Upper lobe of right lung (tissue), 1 donor: ENCODE measurements around the gene CTNNA1. TPM values are rescaled to one million over a fixed set of nuclear protein-coding genes. Genes with fewer than 3 reads are reported as not detected.
"Not testable (repeated sequence)": the region's sequence is repeated elsewhere in the genome, so short reads cannot be mapped to it uniquely, and the experiment has no call there.

ENCODE experiments used
- ATAC-seq: fragments of 200-7000 bp; cut with Tn5 transposase; one replicate; pipeline ENCODE4 v1.9.1; 2020; ENCODE audit warnings: mild to moderate bottlenecking, moderate library complexity
- DNase-seq: peaks from one replicate; pipeline ENCODE4 v3.0.0-alpha.2; 2020
- H3K27ac ChIP-seq: fragments of 200-600 bp; one replicate; pipeline ENCODE4 v1.8.0; 2022
- H3K27me3 ChIP-seq: fragments of 200-600 bp; one replicate; pipeline ENCODE4 v1.8.0; 2022; ENCODE audit warnings: mild to moderate bottlenecking
- H3K36me3 ChIP-seq: fragments of 200-600 bp; one replicate; pipeline ENCODE4 v1.8.0; 2022
- H3K4me1 ChIP-seq: fragments of 200-600 bp; one replicate; pipeline ENCODE4 v1.8.0; 2022
- H3K4me3 ChIP-seq: fragments of 200-600 bp; one replicate; pipeline ENCODE4 v1.8.0; 2022; ENCODE audit warnings: mild to moderate bottlenecking
- H3K9me3 ChIP-seq: fragments of 200-600 bp; one replicate; pipeline ENCODE4 v1.8.0; 2022
- intact Hi-C: fragments of 100-400 bp; cut with DNase I; formaldehyde crosslinking; loops from one replicate; pipeline ENCODE4 v1.11.0; 2022
- total RNA-seq: library from RNA; stranded (reverse); fragmentation: NEBNext Ultra II Directional; extraction: Animal tissue kit (Norgen Biotek cat#: 25700); gene quantifications from one replicate; pipeline ENCODE4 v1.2.1, GENCODE V29; 2021
- TF ChIP-seq, protein P1 (sequence below): fragments of 200-600 bp; IDR thresholded peaks from one replicate; pipeline ENCODE4 v1.8.0; 2022; ENCODE audit warnings: antibody characterized with exemption
- donor health status: DM: no; HTN: yes; CAD: no; lungs with severe emphysema.

Gene CTNNA1
- total RNA-seq, 1 donor from 2014 or later, result 362 TPM

DNA sequence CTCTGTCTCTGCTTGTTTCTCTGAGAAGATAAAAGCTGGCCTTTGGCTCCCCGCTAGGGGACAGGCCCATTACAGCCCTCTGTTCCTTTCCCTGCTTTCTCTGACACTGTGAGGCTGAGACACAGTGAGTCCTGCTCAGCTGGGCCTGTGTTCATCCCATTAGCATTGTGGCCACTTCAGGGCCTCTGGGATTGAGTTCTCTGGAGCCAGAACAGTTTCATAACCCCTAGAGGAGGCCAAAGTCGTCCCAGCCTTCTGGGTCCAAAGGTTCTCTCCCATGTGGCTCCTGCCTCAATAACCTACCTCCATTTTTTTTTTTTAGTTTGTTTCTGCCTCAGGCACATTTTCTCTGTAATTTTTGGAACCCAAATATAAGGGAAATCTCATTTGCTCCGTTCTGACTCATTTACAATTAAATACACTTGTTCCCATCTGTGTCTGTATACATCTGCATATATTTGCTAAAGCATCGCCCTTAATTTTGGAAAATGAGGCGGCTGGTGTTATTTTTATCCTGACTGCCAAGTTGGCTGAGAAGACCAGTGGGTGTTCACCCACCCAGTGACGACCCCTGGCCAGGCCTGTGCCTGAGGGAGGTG, 27.3 kb upstream of the CTNNA1 start:
- H3K27ac ChIP-seq, result no peak overlapping the region
- H3K9me3 ChIP-seq, result no peaks in the 10 kb centered on the region
- H3K4me3 ChIP-seq, result no peak overlapping the region
- no peaks in the 10 kb centered on the region for H3K4me1 ChIP-seq
- DNase-seq, result no peak
- no peak for ATAC-seq
- TF ChIP-seq, protein P1, sequence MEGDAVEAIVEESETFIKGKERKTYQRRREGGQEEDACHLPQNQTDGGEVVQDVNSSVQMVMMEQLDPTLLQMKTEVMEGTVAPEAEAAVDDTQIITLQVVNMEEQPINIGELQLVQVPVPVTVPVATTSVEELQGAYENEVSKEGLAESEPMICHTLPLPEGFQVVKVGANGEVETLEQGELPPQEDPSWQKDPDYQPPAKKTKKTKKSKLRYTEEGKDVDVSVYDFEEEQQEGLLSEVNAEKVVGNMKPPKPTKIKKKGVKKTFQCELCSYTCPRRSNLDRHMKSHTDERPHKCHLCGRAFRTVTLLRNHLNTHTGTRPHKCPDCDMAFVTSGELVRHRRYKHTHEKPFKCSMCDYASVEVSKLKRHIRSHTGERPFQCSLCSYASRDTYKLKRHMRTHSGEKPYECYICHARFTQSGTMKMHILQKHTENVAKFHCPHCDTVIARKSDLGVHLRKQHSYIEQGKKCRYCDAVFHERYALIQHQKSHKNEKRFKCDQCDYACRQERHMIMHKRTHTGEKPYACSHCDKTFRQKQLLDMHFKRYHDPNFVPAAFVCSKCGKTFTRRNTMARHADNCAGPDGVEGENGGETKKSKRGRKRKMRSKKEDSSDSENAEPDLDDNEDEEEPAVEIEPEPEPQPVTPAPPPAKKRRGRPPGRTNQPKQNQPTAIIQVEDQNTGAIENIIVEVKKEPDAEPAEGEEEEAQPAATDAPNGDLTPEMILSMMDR, result no peak
- H3K36me3 ChIP-seq, result no peaks in the 10 kb centered on the region
- no peaks in the 10 kb centered on the region for H3K27me3 ChIP-seq
- intact Hi-C loops, result no loop called here

DNA sequence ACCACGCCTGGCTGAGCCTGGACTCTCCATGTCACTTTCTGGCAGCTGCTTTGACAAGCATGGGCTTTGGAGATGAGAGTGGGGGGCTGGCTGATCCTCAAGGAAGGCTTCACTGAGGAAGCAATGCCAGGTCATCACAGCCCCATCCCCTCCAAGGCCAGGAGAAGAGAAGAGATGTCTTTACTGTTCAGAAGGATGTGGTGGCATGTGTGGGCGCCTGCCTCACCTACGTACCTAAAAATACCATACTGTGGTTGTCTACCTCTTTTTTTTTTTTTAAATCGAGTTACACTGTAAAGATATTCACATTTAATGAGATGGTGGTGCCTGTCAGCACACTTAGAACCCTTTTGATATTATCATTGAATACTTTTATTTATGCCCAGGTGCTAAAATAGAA, 26.4 kb upstream of the CTNNA1 start:
- Histone ChIP-seq H3K4me1 (no peaks in the 10 kb centered on the region), H3K4me3 (no peak overlapping the region), H3K27me3 (no peaks in the 10 kb centered on the region), H3K36me3 (no peaks in the 10 kb centered on the region), H3K9me3 (no peaks in the 10 kb centered on the region), H3K27ac (no peak overlapping the region)
- TF ChIP-seq, protein P1, result no peak
- no peak for ATAC-seq
- no peak for DNase-seq
- intact Hi-C loops, result no loop called here

DNA sequence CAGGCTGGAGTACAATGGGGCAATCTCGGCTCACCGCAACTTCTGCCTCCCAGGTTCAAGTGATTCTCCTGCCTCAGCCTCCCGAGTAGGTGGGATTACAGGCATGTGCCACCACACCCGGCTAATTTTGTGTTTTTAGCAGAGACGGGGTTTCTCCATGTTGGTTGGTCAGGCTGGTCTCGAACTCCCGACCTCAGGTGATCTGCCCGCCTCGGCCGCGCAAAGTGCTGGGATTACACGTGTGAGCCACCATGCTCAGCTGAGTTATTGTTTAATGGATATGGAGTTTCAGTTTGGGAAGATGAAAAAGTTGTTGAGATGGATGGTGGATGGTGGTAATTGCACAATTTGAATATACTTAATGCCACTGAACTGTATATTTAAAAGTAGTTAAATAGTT, 22.7 kb upstream of the CTNNA1 start:
- ATAC-seq, DNase-seq, intact Hi-C loops: not testable (repeated sequence)

DNA sequence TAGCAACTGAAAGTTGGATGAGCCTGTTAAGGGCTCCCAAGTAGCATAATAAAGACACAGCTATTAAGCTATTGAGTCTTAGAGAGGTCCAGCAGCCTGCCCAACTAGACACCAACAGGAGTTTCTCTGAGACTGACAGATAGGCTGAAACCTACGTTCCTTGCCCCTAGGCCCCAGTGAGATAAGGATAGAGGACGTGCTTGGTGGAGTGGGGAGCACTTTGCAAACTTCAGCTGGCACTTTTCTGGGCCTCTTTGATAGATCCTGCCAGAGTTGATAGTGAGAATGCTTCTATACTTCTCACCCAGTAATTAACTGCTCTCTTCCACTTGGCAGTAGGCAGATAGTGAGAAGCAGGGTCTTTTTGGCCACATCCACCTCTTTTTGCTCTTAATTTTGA, 20.8 kb upstream of the CTNNA1 start:
- Histone ChIP-seq H3K27me3 (no peaks in the 10 kb centered on the region), H3K9me3 (no peaks in the 10 kb centered on the region), H3K4me3 (no peak overlapping the region), H3K27ac (no peak overlapping the region), H3K36me3 (no peaks in the 10 kb centered on the region), H3K4me1 (no peaks in the 10 kb centered on the region)
- intact Hi-C loops, result no loop called here
- DNase-seq, result no peak
- TF ChIP-seq, protein P1, result no peak
- ATAC-seq, result no peak

More for the DNA sequence above, 22.7 kb upstream of the CTNNA1 start:
- H3K27me3 ChIP-seq, H3K4me1 ChIP-seq, H3K4me3 ChIP-seq, H3K36me3 ChIP-seq, H3K9me3 ChIP-seq, H3K27ac ChIP-seq: not testable (repeated sequence)

DNA sequence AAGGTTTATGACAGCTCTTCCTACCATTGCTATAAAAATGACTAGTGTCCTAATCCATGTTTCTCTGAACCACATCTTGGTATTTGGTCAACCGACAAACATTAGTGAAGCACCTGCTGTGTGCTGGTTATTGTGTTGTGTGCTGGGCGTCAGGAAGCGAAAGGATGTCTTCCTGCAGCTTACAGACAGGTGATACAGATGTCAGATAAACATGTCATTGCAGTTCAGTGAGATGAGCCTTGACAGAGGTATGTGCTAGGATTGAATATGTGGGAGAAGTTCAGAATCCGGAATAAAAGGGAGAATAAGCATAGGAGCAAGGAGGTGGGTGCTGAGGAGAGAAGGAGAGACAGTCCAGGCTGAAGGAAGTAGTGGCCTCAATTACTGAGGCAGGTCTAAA, 20.3 kb upstream of the CTNNA1 start:
- TF ChIP-seq, protein P1, result no peak
- no peak for ATAC-seq
- Histone ChIP-seq H3K4me1 (no peaks in the 10 kb centered on the region), H3K27me3 (no peaks in the 10 kb centered on the region), H3K4me3 (no peak overlapping the region), H3K9me3 (no peaks in the 10 kb centered on the region), H3K27ac (no peak overlapping the region), H3K36me3 (no peaks in the 10 kb centered on the region)
- intact Hi-C loops, result no loop called here
- no peak for DNase-seq

DNA sequence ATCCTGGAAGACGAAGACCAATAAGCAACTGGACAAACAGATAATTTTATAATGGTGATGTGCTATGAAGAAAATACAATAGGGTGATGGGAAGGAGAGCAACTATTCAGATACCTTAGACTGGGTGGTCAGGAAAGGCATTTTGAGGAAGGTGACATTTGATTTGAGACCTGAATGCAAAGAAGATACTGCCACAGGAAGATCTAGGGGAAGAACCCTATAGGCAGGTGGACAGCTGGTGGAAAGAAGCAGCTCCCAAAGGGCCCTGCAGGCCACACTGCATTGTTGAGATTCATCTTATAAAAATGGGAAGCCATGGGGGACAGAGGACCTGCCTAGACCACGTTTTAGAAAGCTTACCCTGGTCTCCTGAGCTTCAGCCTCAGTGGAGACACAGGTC, 19.7 kb upstream of the CTNNA1 start:
- H3K9me3 ChIP-seq, result no peaks in the 10 kb centered on the region
- DNase-seq (no peak), ATAC-seq (no peak)
- no peak overlapping the region for H3K4me3 ChIP-seq
- TF ChIP-seq, protein P1, result no peak
- H3K4me1 ChIP-seq, result no peaks in the 10 kb centered on the region
- no peaks in the 10 kb centered on the region for H3K27me3 ChIP-seq
- no peaks in the 10 kb centered on the region for H3K36me3 ChIP-seq
- H3K27ac ChIP-seq, result no peak overlapping the region
- intact Hi-C loops, result no loop called here
